GM21717 (cell line): Measurements from ENCODE around the gene PDE4B.

Experiments used
- ATAC-seq: cut with Tn5 transposase; IDR thresholded peaks from one replicate; pipeline ENCODE4 v1.9.1; 2021; ENCODE audit warnings: mild to moderate bottlenecking, moderate library complexity; ENCODE audit not compliant: unreplicated experiment

Gene PDE4B

DNA sequence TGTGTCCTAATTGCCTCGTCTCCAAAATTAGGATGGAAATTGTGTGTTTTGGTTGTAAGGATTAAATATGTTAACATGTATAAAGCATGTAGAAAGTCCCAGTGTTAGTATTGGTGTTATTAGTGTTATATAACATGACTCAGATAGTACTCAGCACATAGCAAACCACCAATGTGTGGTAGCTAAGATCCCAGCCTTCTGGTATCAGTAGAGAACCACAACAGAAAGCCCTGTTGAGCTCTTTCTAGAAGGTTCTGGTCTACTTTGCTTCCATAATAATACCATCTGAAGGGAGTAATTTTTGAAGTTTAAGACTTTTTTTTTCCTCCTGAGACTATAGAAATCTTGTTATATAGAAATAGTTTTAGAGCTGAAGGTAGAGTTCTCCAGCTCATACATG is 481.9 kb downstream of the PDE4B start:
- ATAC-seq = peak; percentile 28

DNA sequence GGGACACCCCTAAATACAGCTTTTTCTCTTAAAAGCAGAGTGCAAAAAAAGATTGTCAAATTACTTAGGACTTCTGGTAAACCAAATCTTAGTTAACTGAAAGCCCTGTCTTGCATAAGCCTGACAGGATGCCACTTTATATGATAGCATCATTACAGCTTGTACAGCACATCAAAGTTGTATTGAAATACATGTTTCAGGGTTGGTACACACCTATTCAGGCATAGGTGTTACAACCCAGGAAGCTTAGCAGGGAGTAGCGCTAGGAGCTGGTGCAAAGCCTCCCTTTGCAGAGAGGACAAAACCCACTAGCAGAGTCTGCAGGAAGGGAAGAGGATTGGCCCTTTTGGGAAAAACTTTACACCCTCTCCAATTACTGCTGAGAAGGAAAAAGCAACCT is 482.4 kb downstream of the PDE4B start:
- no peak for ATAC-seq

- no peak for ATAC-seq
Observed at GRCh38 chr1:66275601-66276023, 482.9 kb downstream of the PDE4B start.

DNA sequence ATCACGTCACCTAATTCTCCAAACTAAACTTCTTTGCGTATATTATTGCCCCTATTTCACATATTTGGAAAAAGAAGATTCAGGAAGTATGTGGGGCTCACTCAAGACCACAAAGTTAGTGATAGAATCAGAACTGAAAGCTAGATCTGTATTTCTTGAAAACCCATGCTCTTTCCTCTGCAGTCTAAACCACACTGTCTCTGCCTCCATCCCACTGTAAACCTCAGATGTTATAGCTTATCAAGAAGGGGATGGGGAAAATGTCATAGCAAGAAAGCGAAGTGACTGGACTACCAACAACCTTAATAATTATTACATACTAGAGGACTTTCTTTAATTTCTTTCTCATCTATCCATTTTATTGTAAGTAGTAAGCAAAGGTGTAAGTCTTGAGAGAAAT is 483.5 kb downstream of the PDE4B start:
- ATAC-seq = peak; percentile 82

- no peak for ATAC-seq
Observed at GRCh38 chr1:66278260-66279021, 485.7 kb downstream of the PDE4B start.

DNA sequence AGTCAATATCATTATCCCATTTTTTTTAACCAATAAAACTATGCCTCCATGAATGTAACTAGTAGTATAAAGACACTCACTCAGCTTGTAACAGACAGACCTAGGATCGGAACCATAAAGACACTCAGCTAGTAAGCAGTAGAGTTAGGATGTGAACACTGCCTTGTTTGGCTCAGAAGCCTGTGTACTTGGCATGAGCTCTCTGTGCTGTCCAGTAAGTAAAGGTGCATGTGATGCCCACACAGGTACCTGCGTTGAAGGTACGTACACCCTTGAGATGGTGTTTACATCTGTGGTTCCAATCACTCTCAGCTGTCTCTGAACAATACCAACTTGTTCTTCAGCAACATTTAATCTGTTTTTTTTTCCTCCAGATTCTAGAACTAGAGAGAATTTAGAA is 489.1 kb downstream of the PDE4B start:
- ATAC-seq = no peak

DNA sequence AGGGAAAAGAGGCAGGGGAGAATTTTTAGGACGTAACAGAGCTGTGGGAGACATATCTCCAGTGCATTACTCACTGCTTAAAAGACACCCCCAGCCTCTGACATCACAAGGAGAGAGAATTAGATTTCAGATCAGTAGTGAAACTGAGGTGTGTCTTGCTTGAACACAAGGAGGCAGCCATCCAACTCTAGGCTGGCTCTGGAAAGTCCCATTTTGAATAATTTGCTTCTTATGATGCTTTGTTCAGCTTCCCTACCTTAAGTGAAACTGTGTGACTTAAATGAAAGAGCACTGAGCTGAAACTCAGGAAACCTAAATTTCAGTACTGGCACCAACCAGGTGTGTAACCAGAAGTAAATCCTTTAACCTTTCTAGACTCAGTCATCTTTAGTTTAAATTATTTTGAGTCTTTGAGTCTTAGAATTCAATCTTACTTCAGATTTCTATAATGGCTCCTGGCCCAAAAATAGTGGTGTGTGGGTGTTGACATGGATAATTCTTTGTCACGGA is 489.7 kb downstream of the PDE4B start:
- peak; percentile 79 for ATAC-seq

DNA sequence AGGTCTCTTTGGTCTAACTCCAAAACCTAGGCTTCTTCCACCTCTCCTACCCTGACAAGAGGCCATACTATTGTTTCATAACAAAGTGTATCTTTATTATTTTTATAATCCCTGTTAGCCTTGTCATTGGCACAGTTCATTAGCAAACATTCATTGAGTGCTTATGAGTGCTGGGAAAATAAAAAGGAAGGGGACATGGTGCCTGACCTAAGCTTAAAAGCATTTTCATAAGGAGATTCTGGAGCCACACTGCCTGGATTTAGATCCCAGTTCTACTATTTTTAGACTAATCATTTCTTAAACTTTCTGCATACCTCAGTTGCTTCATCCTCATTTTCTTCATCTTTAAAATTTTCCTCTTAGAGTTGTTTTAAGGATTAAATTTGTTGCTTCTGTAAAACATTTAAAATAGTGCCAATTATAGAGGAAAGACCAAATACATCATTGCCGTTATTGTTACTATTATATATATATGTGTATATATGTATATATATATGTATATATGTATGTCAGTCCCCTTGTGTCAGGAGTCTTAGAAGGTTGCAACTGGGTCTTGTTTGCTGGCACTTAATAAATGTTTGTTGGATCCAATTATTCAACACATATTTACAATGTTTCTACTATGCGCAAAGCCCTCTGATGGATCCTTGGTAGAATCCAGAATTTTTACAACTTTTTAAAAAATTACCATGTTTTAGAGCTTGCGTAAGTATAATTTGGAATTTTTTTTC is 490.4 kb downstream of the PDE4B start:
- no peak for ATAC-seq

DNA sequence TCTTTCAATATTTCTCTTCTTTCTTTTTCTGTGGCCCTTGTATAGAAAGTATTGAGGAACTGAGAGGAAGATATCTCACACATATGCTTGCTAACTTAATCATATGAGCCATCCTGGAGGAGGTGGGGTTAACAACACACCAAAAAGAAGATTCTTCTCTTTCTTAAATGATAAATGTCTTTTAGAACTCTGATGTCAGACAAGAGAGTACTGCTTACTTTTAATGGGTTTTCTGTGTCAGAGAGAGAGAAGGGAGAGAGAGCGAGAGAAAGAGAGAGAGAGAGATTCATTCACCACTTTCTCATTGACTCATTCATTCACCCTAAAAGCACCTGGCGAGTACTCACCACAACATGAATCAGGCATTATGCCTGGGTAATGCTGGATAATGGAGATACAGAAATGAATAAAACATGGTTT is 490.9 kb downstream of the PDE4B start:
- ATAC-seq = peak; percentile 57

DNA sequence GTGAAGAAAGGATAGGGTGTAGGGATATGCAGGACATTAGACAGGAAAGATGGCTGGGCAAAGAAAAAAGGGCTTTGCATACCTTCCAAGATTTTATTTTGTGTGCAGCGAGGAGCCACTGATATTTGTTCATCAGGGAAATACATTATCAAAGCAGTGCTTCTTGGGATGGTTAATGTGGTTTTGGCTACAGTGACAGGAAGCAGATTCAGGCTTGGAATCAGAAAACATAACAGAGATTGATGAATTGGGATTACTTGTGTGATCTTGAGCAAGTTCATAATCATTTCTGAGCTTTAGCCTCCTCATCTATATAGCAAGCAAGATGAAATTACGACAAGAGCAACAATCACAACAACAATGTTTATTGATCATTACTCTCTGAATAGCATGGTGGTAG is 492.1 kb downstream of the PDE4B start:
- no peak for ATAC-seq

DNA sequence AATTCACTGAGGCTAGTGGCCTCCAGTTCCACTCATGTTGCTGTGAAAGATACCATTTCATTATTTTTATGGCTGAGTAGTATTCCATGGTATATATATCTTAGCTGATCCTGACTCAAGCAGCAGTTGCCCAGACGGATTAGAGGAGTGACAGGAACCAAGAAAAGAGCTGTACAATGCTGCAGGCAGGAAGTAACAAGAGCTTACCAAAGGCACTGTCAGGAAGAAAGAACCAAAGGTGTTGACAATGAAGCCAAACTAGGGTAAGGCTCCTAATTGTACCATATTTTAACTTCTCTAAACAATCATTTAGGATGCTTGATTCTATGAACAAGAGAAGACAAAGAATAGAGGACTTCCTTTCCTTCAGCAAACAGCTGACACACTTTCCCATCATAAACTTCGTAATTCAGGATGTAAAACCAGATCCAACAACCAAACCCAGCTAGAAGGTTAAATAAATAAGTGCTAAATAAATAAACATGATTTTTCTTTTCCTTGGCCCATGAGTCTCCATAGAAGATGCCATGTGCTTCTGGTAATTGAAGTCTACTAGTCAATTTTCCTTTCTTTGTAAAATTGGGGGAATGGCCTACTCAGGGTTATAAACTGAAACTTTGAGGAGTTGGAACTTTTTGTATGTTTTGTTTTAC is 493.0 kb downstream of the PDE4B start:
- ATAC-seq = no peak

DNA sequence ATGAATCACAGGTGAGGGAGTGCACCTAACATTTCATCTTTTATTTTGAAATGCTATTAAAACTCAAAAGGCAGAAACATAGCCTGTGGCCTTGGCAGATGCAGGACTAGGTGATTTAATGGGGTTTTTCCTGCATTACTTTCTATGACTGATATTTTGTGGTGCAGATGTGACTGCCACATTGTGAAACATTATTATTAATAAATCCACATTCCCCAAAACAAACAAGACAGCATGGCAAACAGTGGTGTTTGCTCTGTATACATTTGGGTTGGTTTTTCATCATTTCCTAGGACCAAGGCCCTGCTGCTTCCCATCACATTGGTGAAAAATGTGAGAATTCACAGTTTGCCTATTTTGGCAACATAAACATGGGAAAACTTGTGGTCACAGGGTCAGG is 493.6 kb downstream of the PDE4B start:
- ATAC-seq = no peak

- ATAC-seq = no peak
Observed at GRCh38 chr1:66288048-66288447, 495.4 kb downstream of the PDE4B start.

- ATAC-seq = no peak
Observed at GRCh38 chr1:66290761-66291530, 498.3 kb downstream of the PDE4B start.

DNA sequence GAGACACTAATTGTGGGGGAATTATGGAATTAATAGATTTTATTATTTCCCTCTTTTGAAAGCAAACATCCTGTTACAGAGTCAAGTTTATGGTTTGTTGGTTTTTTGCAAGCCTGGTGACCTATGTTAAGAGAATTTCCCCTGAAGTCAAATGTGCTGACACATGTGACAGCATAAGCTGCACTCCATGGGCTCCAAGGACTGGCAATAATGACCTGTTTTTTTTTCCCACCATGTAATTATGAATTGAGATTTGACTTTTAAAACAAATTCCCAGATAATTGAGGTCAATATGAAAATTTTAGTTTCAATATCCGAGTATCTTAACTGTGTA is 498.8 kb downstream of the PDE4B start:
- no peak for ATAC-seq

DNA sequence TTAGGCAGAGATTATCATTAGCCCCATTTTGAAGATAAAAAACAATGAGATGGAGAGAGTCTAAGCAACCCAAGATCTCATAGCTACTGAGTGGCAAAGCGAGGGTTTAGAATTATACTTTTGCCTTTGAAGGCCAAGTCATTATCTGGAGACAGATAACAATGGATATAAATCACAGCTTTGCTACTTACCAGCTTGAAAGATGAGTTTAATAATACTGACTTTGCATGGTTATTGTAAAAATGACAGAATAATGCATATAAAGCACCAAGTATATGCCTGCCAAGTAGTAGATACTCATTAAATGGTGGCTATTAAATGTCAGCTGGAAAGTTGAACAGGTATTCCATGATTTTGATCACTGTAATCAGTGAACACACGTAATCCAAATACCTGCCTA is 499.6 kb downstream of the PDE4B start:
- ATAC-seq = no peak

DNA sequence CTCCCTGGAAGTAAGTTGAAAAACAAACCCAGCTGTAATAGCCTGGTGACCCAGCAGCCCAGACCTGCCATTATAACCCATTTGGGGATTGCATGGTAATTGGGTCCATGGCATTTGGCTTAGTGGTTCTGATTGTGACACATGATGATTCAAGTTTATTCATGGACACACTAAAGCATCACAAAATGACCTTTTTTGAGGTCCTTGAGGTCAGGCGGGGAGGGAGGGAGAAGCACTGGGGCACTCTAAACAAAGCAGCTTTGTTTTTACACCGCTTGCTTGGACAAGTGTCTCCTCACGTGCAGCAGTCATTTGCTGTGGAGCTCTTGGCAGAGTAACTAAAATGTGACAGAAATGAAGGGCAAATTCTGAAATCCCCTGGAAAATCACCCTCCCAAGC is 500.2 kb downstream of the PDE4B start:
- ATAC-seq = no peak

GRCh38 chr1:66294707-66295370 is 502.1 kb downstream of the PDE4B start:
- no peak for ATAC-seq

GRCh38 chr1:66295803-66296202 is 503.1 kb downstream of the PDE4B start:
- no peak for ATAC-seq

DNA sequence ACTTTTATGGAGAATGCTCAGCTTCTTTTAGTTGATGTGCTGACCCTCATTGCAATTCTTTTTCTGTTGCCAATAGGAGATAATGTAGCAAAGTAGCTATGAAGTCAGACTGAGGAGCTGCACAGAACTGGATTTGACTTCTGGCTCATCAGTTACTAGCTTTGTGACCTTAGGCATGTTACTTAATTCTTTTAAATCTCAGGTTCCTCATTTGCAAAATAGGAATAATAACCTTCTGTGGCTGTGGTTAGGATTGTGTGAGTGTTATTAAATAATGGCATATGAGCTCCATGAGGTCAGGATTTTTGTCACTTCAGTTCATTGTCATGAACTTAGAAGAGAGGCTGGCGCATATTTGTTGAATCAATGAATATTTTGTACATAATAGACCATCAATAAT is 503.7 kb downstream of the PDE4B start:
- ATAC-seq = no peak

- no peak for ATAC-seq
Observed at GRCh38 chr1:66296951-66297350, 504.3 kb downstream of the PDE4B start.
